ENCODE measurements around the gene PLAC9. TPM values are rescaled to one million over a fixed set of nuclear protein-coding genes. Genes with fewer than 3 reads are reported as not detected.

Gene PLAC9
- total RNA-seq, 3 donors from 2014 or later (not counting 1 experiment from before 2014, with no cell fraction given) = not detected

DNA sequence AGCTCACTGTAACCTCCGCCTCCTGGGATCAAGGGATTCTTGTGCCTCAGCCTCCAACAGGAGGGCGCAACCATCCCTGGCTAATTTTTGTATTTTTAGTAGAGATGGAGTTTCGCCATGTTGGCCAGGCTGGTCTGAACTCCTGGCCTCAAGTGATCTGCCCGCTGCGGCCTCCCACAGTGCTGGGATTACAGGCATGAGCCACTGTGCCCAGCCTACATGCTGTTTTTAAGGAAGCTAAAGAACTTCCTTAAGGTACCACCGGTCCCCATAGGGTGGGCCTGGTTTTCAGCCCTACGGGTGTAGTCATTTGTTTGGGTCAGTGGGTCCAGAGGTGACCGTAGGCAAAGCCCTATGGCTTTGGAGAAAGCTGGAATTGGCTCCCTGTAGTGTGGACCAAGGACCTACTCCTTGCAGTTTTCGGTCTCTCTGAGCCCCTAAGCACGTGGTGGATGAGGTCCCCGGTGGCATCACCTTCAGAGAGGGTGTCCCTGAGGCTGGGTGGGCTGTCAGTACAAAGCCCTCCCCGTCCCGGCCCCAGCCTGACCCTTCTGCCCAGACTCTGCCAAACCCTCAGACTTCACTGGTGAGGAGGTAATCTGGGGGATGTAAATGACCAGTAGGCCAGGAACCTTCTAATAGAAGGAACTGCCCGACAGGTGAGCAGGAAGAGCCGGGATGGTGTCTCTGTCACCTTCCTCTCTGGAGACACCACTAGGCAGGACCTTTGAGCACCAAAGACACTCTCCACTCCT lies 42.3 kb downstream of the PLAC9 start:
- no peak for ATAC-seq
- intact Hi-C loops (cut with micrococcal nuclease) = no loop called here
- H3K9me3 Mint-ChIP-seq = no peaks in the 10 kb centered on the region
- Histone ChIP-seq H3K36me3 (ENCODE audit: control insufficient read depth, insufficient read depth, low read length) (peaks cover 27% of the 10 kb centered on the region), H3K4me1 (ENCODE audit: control insufficient read depth, insufficient read depth, low read length) (peaks cover 18% of the 10 kb centered on the region), H3K9me3 (ENCODE audit: control insufficient read depth, insufficient read depth, low read length) (no peaks in the 10 kb centered on the region), H3K4me3 (ENCODE audit: low read length) (no peak overlapping the region), H3K27me3 (ENCODE audit: control insufficient read depth, insufficient read depth, low read length) (no peaks in the 10 kb centered on the region), H3K27ac (ENCODE audit: low read length) (no peak overlapping the region)
- peak overlapping the region in 1 of 2 donors; percentile 14 for H3K27ac Mint-ChIP-seq
- H3K4me3 Mint-ChIP-seq = no peak overlapping the region
- TF ChIP-seq, protein P1, sequence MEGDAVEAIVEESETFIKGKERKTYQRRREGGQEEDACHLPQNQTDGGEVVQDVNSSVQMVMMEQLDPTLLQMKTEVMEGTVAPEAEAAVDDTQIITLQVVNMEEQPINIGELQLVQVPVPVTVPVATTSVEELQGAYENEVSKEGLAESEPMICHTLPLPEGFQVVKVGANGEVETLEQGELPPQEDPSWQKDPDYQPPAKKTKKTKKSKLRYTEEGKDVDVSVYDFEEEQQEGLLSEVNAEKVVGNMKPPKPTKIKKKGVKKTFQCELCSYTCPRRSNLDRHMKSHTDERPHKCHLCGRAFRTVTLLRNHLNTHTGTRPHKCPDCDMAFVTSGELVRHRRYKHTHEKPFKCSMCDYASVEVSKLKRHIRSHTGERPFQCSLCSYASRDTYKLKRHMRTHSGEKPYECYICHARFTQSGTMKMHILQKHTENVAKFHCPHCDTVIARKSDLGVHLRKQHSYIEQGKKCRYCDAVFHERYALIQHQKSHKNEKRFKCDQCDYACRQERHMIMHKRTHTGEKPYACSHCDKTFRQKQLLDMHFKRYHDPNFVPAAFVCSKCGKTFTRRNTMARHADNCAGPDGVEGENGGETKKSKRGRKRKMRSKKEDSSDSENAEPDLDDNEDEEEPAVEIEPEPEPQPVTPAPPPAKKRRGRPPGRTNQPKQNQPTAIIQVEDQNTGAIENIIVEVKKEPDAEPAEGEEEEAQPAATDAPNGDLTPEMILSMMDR (IDR thresholded peaks at IDR 0.05) = no peak
- no peaks in the 10 kb centered on the region for H3K36me3 Mint-ChIP-seq
- no peaks in the 10 kb centered on the region for H3K27me3 Mint-ChIP-seq (ENCODE audit: low read depth in 2 of 2)
- DNase-seq = no peak
- WGBS (ENCODE audit: insufficient coverage) = 97% methylated on average over 15 of the region's 15 CpGs
- H3K4me1 Mint-ChIP-seq = peaks cover 42 to 65% of the 10 kb centered on the region in 2 donors

DNA sequence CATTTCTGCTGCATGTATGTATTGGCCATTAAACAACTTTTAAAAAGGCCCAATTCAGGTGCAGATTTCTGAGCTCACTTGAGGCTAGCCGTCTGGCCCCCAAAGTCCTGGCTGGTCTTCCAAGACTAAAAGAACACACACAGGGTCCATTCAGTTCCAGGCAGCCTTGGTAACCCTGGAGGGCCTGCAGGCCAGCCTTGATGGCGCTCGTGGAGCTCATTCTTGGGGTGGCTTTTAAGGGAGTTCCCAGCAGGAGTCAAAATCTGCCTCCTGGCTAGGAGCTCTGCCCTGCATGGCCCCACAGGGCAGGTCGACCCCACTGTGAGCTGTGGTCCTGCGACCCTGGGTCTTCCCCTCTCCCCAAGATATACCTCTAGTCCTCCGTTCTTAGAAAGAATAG lies 44.0 kb downstream of the PLAC9 start:
- Mint-ChIP-seq H3K27me3 (ENCODE audit: low read depth in 2 of 2) (no peaks in the 10 kb centered on the region), H3K36me3 (no peaks in the 10 kb centered on the region), H3K4me3 (no peak overlapping the region), H3K4me1 (peaks cover 47 to 65% of the 10 kb centered on the region in 2 donors), H3K9me3 (no peaks in the 10 kb centered on the region), H3K27ac (peak overlapping the region; percentile 58 to 61)
- Histone ChIP-seq H3K4me1 (ENCODE audit: control insufficient read depth, insufficient read depth, low read length) (peaks cover 23% of the 10 kb centered on the region), H3K27ac (ENCODE audit: low read length) (no peak overlapping the region), H3K9me3 (ENCODE audit: control insufficient read depth, insufficient read depth, low read length) (no peaks in the 10 kb centered on the region), H3K27me3 (ENCODE audit: control insufficient read depth, insufficient read depth, low read length) (no peaks in the 10 kb centered on the region), H3K4me3 (ENCODE audit: low read length) (no peak overlapping the region), H3K36me3 (ENCODE audit: control insufficient read depth, insufficient read depth, low read length) (peaks cover 19% of the 10 kb centered on the region)
- TF ChIP-seq, protein P1 (IDR thresholded peaks at IDR 0.05) = no peak
- WGBS (ENCODE audit: insufficient coverage) = 89% methylated on average over 6 of the region's 6 CpGs
- ATAC-seq (no peak), DNase-seq (no peak)
- intact Hi-C loops (cut with micrococcal nuclease) = no loop called here

DNA sequence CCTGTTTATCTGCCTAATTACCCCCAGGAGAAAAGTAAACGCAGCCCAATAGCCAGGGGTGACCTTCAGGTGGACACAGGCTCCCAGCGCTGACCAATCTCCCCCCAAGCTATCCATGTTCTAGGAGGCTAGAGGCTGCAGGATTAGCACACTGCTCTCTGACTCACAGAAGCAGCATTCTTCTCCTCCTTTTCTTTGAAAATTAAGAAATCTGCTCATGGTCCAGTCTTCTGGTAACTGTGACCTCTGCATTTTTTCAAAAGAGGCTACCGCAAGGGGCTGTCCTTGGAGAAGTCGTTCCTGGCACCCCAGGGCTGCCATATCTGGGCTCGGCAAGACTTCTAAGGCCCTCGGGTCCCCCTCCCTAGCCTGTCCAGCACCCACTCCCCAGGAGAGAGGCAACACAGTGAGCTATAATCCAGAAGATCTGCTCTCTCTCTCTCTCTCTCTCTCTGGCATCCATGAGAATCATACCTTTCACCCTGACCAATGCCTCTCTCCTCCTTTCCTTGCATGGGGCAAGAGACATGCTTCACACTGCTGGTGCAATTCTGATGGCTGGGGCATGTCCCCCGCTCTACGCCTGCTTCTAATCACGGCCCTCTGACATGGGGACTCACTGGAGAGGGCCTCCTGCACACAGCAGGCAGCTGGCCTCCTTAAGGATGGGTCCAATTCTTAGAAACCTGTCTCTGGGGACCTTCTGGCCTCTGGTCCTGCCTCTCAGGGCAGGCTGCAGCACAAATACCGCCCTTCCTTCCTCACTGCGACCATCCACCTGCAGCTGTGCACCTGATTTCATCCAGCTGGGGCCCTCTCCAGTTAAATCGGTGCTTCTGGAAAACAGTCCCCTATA lies 45.5 kb downstream of the PLAC9 start:
- Mint-ChIP-seq H3K4me1 (peaks cover 60 to 74% of the 10 kb centered on the region in 2 donors), H3K36me3 (no peaks in the 10 kb centered on the region)
- 89% methylated on average over 12 of the region's 12 CpGs for WGBS (ENCODE audit: insufficient coverage)

More for the DNA sequence above, 45.5 kb downstream of the PLAC9 start:
- no peak for ATAC-seq
- Histone ChIP-seq H3K27ac (ENCODE audit: low read length) (no peak overlapping the region), H3K36me3 (ENCODE audit: control insufficient read depth, insufficient read depth, low read length) (peaks cover 11% of the 10 kb centered on the region), H3K9me3 (ENCODE audit: control insufficient read depth, insufficient read depth, low read length) (no peaks in the 10 kb centered on the region), H3K4me3 (ENCODE audit: low read length) (no peak overlapping the region), H3K4me1 (ENCODE audit: control insufficient read depth, insufficient read depth, low read length) (peaks cover 26% of the 10 kb centered on the region), H3K27me3 (ENCODE audit: control insufficient read depth, insufficient read depth, low read length) (no peaks in the 10 kb centered on the region)
- intact Hi-C loops (cut with micrococcal nuclease) = no loop called here
- H3K27me3 Mint-ChIP-seq (ENCODE audit: low read depth in 2 of 2) = no peaks in the 10 kb centered on the region
- no peak for DNase-seq
- no peaks in the 10 kb centered on the region for H3K9me3 Mint-ChIP-seq
- TF ChIP-seq, protein P1 (IDR thresholded peaks at IDR 0.05) = no peak
- no peak overlapping the region for H3K4me3 Mint-ChIP-seq
- H3K27ac Mint-ChIP-seq = peak overlapping the region; percentile 58 to 61
